Activated B cell treated with CpG ODN at 0.5 μM for 24 hours (primary cell): Measurements from ENCODE around the gene ZNF774. TPM values are rescaled to one million over a fixed set of nuclear protein-coding genes. Genes with fewer than 3 reads are reported as not detected.

Experiments
- ATAC-seq: fragments of 200-7000 bp; cut with Tn5 transposase; one replicate; pipeline ENCODE4 v1.10.0; 2021; ENCODE audit warnings: low read depth, mild to moderate bottlenecking, moderate library complexity
- CTCF ChIA-PET: fragments of 350-600 bp; sonication (Branson Sonifier 250); formaldehyde crosslinking; loops from one replicate; lab custom pipeline; 2021; ENCODE audit warnings: antibody characterized with exemption; lab: Charles Lee
- POLR2A ChIA-PET: fragments of 350-600 bp; sonication (Branson Sonifier 250); formaldehyde crosslinking; loops from one replicate; lab custom pipeline; 2021; ENCODE audit warnings: antibody characterized with exemption; lab: Charles Lee
- DNase-seq: peaks from one replicate; pipeline ENCODE4 v3.0.0; 2022
- H3K27ac Mint-ChIP-seq: one replicate; pipeline ENCODE4 v1.8.0; 2020; ENCODE audit warnings: mixed read lengths
- H3K27me3 Mint-ChIP-seq: one replicate; pipeline ENCODE4 v1.8.0; 2021; ENCODE audit warnings: mixed read lengths
- H3K36me3 Mint-ChIP-seq: one replicate; pipeline ENCODE4 v1.8.0; 2021; ENCODE audit warnings: low read depth, mixed read lengths
- H3K4me1 Mint-ChIP-seq: one replicate; pipeline ENCODE4 v1.8.0; 2021; ENCODE audit warnings: mixed read lengths
- H3K4me3 Mint-ChIP-seq: one replicate; pipeline ENCODE4 v1.8.0; 2020; ENCODE audit warnings: mild to moderate bottlenecking, mixed read lengths
- H3K9me3 Mint-ChIP-seq: one replicate; pipeline ENCODE4 v1.8.0; 2020; ENCODE audit warnings: mixed read lengths
- intact Hi-C: fragments of 100-400 bp; cut with micrococcal nuclease; formaldehyde crosslinking; loops from one replicate; pipeline ENCODE4 v1.15.1; 2024
- total RNA-seq: library from RNA; stranded (reverse); gene quantifications from 2 replicates; pipeline ENCODE4 v1.2.3, GENCODE V29; 2022
- TF ChIP-seq, protein P1 (sequence below): fragments of 200-600 bp; IDR thresholded peaks from one replicate; pipeline ENCODE4 v1.8.0; 2022; ENCODE audit warnings: antibody characterized with exemption, mild to moderate bottlenecking

Gene ZNF774
- total RNA-seq, 1 donor from 2014 or later: 1.3 TPM

DNA sequence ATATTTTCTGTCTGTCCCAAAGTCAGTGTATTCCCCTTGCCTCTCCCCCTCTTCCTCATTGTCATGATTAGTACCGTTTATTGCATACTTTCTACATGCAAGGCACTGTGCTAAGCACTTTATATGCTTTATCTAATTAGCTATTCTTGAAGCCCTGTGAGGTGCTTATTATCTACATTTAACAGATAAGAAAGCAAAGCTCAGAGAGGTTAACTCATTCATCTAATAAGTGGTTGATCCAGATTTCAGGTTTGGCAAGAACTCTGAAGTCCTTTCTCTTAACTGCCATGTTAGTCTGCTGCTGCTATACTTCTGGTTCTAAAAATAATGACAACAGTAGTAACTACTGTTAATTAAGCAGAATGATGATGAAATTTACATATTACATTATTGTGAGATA is 49.4 kb downstream of the ZNF774 start:
- Mint-ChIP-seq H3K36me3 (peaks cover 13% of the 10 kb centered on the region), H3K27me3 (no peaks in the 10 kb centered on the region), H3K27ac (peak overlapping the region; percentile 96), H3K9me3 (no peaks in the 10 kb centered on the region), H3K4me1 (peaks cover 61% of the 10 kb centered on the region), H3K4me3 (no peak overlapping the region)
- ChIA-PET POLR2A (interaction anchor here (0.9 to 4.8 kb wide), 2 partner anchors 13 to 20 kb away, joined by 3 to 36 read pairs; partner anchors contain the start of gene IQGAP1), CTCF (no interaction called here)
- ATAC-seq (no peak), DNase-seq (no peak)
- TF ChIP-seq, protein P1, sequence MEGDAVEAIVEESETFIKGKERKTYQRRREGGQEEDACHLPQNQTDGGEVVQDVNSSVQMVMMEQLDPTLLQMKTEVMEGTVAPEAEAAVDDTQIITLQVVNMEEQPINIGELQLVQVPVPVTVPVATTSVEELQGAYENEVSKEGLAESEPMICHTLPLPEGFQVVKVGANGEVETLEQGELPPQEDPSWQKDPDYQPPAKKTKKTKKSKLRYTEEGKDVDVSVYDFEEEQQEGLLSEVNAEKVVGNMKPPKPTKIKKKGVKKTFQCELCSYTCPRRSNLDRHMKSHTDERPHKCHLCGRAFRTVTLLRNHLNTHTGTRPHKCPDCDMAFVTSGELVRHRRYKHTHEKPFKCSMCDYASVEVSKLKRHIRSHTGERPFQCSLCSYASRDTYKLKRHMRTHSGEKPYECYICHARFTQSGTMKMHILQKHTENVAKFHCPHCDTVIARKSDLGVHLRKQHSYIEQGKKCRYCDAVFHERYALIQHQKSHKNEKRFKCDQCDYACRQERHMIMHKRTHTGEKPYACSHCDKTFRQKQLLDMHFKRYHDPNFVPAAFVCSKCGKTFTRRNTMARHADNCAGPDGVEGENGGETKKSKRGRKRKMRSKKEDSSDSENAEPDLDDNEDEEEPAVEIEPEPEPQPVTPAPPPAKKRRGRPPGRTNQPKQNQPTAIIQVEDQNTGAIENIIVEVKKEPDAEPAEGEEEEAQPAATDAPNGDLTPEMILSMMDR: no peak
- intact Hi-C loops: loop anchor here (1.0 to 5.0 kb wide), 5 partner anchors 13 to 196 kb away; partner anchors contain the start of genes IQGAP1 and ZNF774

DNA sequence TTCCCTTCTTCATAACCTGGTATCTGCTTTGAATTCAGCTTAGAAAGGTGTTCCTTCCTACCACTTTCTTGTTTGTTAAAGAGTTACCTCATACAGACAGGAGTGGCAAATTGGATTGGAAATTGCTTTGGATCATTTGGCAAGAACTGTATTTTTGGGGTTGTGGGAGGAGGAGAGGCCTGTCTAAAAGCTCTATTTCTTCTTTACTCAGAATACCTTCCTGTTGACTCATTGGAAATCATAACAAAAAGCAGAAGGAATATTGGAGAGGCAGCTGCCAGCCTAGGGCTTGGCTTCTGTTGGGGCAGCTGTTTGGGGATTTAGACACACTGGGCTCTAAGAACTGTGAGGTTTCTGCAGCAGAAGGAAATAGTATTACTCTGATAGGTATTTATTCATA is 50.1 kb downstream of the ZNF774 start:
- Mint-ChIP-seq H3K4me1 (peaks cover 62% of the 10 kb centered on the region), H3K27ac (peak overlapping the region; percentile 96), H3K27me3 (no peaks in the 10 kb centered on the region), H3K36me3 (peaks cover 13% of the 10 kb centered on the region), H3K4me3 (no peak overlapping the region), H3K9me3 (no peaks in the 10 kb centered on the region)
- CTCF ChIA-PET: no interaction called here
- DNase-seq: no peak
- POLR2A ChIA-PET: interaction anchor here (0.9 to 4.8 kb wide), 2 partner anchors 14 to 20 kb away, joined by 3 to 36 read pairs; partner anchors contain the start of gene IQGAP1
- intact Hi-C loops: loop anchor here (5.0 kb wide), 2 partner anchors 35 to 195 kb away; no protein-coding TSS in a partner anchor
- no peak for ATAC-seq
- TF ChIP-seq, protein P1: no peak

DNA sequence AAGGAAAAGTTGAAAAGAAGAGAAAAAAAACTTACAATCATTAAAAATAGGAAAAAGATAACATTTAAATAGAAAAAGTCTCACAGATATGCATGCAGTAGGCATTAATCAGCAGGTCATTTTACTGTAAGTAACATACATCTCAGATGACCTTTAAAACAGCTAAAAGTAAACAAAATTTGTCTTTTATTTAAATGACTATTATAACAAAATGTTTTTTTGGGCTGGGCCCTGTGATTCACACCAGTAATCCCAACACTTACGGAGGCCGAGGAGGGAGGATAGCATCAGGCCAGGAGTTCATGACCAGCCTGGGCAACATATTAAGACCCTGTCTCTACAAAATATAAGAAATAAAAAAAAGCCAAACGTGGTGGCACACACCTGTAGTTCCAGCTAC is 50.7 kb downstream of the ZNF774 start:
- TF ChIP-seq, protein P1: no peak
- intact Hi-C loops: loop anchor here (5.0 kb wide), 2 partner anchors 35 to 195 kb away; no protein-coding TSS in a partner anchor
- H3K27me3 Mint-ChIP-seq: no peaks in the 10 kb centered on the region
- peaks cover 13% of the 10 kb centered on the region for H3K36me3 Mint-ChIP-seq
- POLR2A ChIA-PET: interaction anchor here (0.6 to 4.8 kb wide), 2 partner anchors 14 to 59 kb away, joined by 4 to 36 read pairs; partner anchors contain the start of gene IQGAP1
- CTCF ChIA-PET: no interaction called here
- DNase-seq (no peak), ATAC-seq (no peak)
- H3K4me1 Mint-ChIP-seq: peaks cover 65% of the 10 kb centered on the region
- H3K27ac Mint-ChIP-seq: peak overlapping the region; percentile 96
- H3K4me3 Mint-ChIP-seq: no peak overlapping the region
- H3K9me3 Mint-ChIP-seq: no peaks in the 10 kb centered on the region

DNA sequence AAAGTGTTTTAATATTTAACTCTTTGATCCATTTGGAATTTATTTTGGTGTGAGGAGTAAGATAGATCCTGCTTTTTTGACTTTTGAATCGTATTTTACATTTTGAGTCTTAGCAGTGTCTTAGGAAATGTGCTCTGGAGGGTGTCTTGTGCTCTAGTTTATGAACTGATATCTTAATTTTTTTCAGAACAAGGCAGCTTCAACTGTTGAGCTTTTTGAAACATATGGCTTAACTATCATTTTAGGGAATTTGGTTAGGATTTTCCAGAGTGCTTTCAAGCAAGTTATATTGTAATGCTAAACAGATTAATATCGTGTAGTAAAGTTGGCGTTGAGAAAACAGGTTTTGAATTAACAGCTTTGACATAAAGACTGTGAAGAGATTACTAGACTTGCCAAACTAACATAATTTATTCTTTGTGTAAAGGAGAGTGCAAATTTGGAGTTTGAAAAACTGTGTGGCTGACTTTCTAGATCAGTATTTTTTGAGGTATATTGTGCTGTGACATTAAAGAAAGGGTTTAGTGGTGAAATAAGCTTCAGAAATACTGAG is 53.0 kb downstream of the ZNF774 start:
- intact Hi-C loops: no loop called here
- H3K27ac Mint-ChIP-seq: no peak overlapping the region

DNA sequence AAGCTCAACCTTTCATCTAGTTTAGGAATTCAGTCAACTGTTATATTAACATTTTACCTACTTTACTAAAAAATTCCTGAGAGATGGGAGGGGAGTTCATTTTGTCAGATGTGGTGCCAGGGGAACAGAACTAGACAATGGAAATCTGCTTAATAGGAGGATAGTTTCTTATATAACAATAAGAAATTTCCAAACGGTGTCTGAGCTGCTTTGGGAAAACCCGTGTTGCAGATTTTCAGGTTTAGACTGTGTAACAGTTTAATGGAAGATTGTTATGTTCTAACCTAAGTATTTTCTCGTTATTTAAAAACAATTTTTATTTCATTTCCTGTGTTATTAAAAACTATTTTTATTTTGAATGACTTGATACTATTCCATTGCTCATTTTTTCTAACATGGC is 55.3 kb downstream of the ZNF774 start:
- Mint-ChIP-seq H3K4me1 (peaks cover 67% of the 10 kb centered on the region), H3K27ac (no peak overlapping the region), H3K4me3 (no peak overlapping the region), H3K36me3 (peaks cover 29% of the 10 kb centered on the region), H3K27me3 (no peaks in the 10 kb centered on the region), H3K9me3 (peaks cover 2% of the 10 kb centered on the region)
- ChIA-PET CTCF (interaction anchor here (0.9 to 1.9 kb wide), 3 partner anchors 40 to 114 kb away, joined by 3 read pairs; no protein-coding TSS in a partner anchor), POLR2A (no interaction called here)
- no peak for DNase-seq
- intact Hi-C loops: no loop called here
- no peak for ATAC-seq
- TF ChIP-seq, protein P1: no peak

More for the DNA sequence above, 53.0 kb downstream of the ZNF774 start:
- Mint-ChIP-seq H3K9me3 (peaks cover 2% of the 10 kb centered on the region), H3K36me3 (peaks cover 27% of the 10 kb centered on the region), H3K4me3 (no peak overlapping the region), H3K4me1 (peaks cover 71% of the 10 kb centered on the region), H3K27me3 (no peaks in the 10 kb centered on the region)
- DNase-seq (no peak), ATAC-seq (no peak)
- ChIA-PET CTCF (no interaction called here), POLR2A (interaction anchor here (0.6 kb wide), 1 partner anchor 447 kb away, joined by 4 read pairs; no protein-coding TSS in a partner anchor)
- TF ChIP-seq, protein P1: no peak
